Neural crest cell (in vitro differentiated cells): ENCODE measurements around the gene EPAS1. TPM values are rescaled to one million over a fixed set of nuclear protein-coding genes. Genes with fewer than 3 reads are reported as not detected.

Source experiments
- DNase-seq: peaks from one replicate; pipeline ENCODE4 v3.0.0; 2021; ENCODE audit warnings: low read depth, mixed read lengths, low spot score
- H3K27ac Mint-ChIP-seq: one replicate; pipeline ENCODE4 v1.8.0; 2021; ENCODE audit warnings: mild to moderate bottlenecking, mixed read lengths; ENCODE audit not compliant: unreplicated experiment
- H3K27me3 Mint-ChIP-seq: 2 replicates; pipeline ENCODE4 v1.8.0; 2021; ENCODE audit warnings: low read depth, mild to moderate bottlenecking, mixed read lengths
- H3K36me3 Mint-ChIP-seq: 2 replicates; pipeline ENCODE4 v1.8.0; 2021; ENCODE audit warnings: low read depth, mild to moderate bottlenecking, mixed read lengths
- H3K4me1 Mint-ChIP-seq: 2 replicates; pipeline ENCODE4 v1.8.0; 2021; ENCODE audit warnings: mixed read lengths
- H3K4me3 Mint-ChIP-seq: one replicate; pipeline ENCODE4 v1.8.0; 2021; ENCODE audit warnings: mild to moderate bottlenecking, mixed read lengths
- H3K9me3 Mint-ChIP-seq: 2 replicates; pipeline ENCODE4 v1.8.0; 2021; ENCODE audit warnings: mixed read lengths
- total RNA-seq: library from RNA; stranded (reverse); gene quantifications from 2 replicates; pipeline ENCODE4 v1.2.1, GENCODE V29; 2021
- TF ChIP-seq, protein P1 (sequence below): fragments of 200-600 bp; sonication (generic); conservative IDR thresholded peaks from 2 replicates; pipeline ENCODE4 v1.5.0; 2021; ENCODE audit warnings: antibody characterized with exemption, mild to moderate bottlenecking

The EPAS1 gene
- total RNA-seq, 1 donor from 2014 or later = 0.14 TPM

- TF ChIP-seq, protein P1, sequence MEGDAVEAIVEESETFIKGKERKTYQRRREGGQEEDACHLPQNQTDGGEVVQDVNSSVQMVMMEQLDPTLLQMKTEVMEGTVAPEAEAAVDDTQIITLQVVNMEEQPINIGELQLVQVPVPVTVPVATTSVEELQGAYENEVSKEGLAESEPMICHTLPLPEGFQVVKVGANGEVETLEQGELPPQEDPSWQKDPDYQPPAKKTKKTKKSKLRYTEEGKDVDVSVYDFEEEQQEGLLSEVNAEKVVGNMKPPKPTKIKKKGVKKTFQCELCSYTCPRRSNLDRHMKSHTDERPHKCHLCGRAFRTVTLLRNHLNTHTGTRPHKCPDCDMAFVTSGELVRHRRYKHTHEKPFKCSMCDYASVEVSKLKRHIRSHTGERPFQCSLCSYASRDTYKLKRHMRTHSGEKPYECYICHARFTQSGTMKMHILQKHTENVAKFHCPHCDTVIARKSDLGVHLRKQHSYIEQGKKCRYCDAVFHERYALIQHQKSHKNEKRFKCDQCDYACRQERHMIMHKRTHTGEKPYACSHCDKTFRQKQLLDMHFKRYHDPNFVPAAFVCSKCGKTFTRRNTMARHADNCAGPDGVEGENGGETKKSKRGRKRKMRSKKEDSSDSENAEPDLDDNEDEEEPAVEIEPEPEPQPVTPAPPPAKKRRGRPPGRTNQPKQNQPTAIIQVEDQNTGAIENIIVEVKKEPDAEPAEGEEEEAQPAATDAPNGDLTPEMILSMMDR = no peak
- peaks cover 22% of the 10 kb centered on the region for H3K4me1 Mint-ChIP-seq
- no peak overlapping the region for H3K27ac Mint-ChIP-seq
- peaks cover 92% of the 10 kb centered on the region for H3K27me3 Mint-ChIP-seq
- H3K9me3 Mint-ChIP-seq = no peaks in the 10 kb centered on the region
- no peaks in the 10 kb centered on the region for H3K36me3 Mint-ChIP-seq
- DNase-seq = no peak
- H3K4me3 Mint-ChIP-seq = peak overlapping the region; percentile 20
Observed at GRCh38 chr2:46300406-46300832, 3.2 kb downstream of the EPAS1 start.

GRCh38 chr2:46302005-46302695 is 4.9 kb downstream of the EPAS1 start:
- Mint-ChIP-seq H3K9me3 (no peaks in the 10 kb centered on the region), H3K4me1 (peaks cover 22% of the 10 kb centered on the region), H3K36me3 (no peaks in the 10 kb centered on the region), H3K27me3 (peaks cover 83% of the 10 kb centered on the region), H3K4me3 (no peak overlapping the region), H3K27ac (no peak overlapping the region)
- no peak for DNase-seq
- TF ChIP-seq, protein P1 = no peak

GRCh38 chr2:46303233-46303632 is 6.0 kb downstream of the EPAS1 start:
- peaks cover 16% of the 10 kb centered on the region for H3K4me1 Mint-ChIP-seq
- H3K27me3 Mint-ChIP-seq = peaks cover 81% of the 10 kb centered on the region
- no peak overlapping the region for H3K4me3 Mint-ChIP-seq

DNA sequence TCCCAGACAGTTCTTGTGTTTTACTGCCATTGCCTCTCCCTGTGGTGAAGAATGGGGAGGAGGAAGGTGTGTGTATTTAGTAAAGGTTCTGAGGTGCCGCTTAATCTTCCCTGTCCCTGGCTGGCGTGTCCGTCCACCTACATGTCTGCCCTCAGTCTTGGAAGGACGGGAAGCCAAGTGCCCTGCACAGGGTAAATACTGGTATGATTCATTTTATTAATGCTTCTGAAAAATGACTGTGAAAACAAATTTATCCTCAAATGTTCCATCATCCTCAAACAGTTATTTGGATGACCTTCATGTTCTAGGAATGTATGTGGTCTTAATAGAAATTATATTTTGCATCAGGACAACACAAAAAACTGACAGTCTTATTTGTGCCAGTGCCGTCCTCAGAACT is 6.6 kb downstream of the EPAS1 start:
- no peak for DNase-seq
- Mint-ChIP-seq H3K27me3 (peaks cover 75% of the 10 kb centered on the region), H3K27ac (no peak overlapping the region), H3K9me3 (no peaks in the 10 kb centered on the region), H3K4me1 (peaks cover 14% of the 10 kb centered on the region), H3K36me3 (no peaks in the 10 kb centered on the region), H3K4me3 (no peak overlapping the region)
- TF ChIP-seq, protein P1 = no peak

More at GRCh38 chr2:46303233-46303632, 6.0 kb downstream of the EPAS1 start:
- Mint-ChIP-seq H3K27ac (no peak overlapping the region), H3K36me3 (no peaks in the 10 kb centered on the region), H3K9me3 (no peaks in the 10 kb centered on the region)
- TF ChIP-seq, protein P1 = no peak
- no peak for DNase-seq

DNA sequence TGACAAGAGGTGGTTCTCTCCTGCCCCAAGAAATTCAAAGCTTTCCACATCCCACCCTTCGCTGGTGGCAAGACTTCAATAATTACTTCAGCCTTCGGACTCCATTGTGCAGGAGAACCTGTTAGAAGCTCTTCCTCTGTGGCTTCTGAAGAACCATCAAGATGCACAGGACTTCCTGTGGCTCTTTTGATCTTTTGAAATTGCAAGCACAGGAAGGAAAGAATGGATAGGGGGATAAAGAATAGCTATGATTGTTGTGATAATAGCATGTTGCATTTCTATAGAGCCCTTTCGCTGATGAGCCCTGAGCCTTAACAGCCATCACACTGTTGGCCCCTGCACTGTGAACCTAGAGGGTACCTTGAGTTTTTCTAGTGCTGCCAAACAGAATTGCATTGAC is 7.4 kb downstream of the EPAS1 start:
- H3K27me3 Mint-ChIP-seq = peaks cover 67% of the 10 kb centered on the region
- TF ChIP-seq, protein P1 = no peak
- no peaks in the 10 kb centered on the region for H3K9me3 Mint-ChIP-seq
- H3K4me1 Mint-ChIP-seq = peaks cover 6% of the 10 kb centered on the region
- H3K27ac Mint-ChIP-seq = no peak overlapping the region
- DNase-seq = no peak
- no peak overlapping the region for H3K4me3 Mint-ChIP-seq
- no peaks in the 10 kb centered on the region for H3K36me3 Mint-ChIP-seq
